DOHH2 (cell line): ENCODE data around the gene KRTAP3-1.

Experiments used
- H3F3A ChIP-seq: fragments of 200-600 bp; sonication (generic), shearing (Covaris generic); 2 replicates; pipeline ENCODE4 v1.6.0; 2016; ENCODE audit warnings: antibody characterized with exemption, mild to moderate bottlenecking; ENCODE audit not compliant: control insufficient read depth, insufficient read depth
- H3K27ac ChIP-seq: fragments of 200-600 bp; sonication (generic); 2 replicates; pipeline ENCODE4 v1.5.1; 2014; ENCODE audit warnings: low read depth, mild to moderate bottlenecking, low read length, moderate library complexity
- H3K27me3 ChIP-seq: fragments of 200-600 bp; sonication (generic); 2 replicates; pipeline ENCODE4 v1.6.1; 2014; ENCODE audit warnings: mild to moderate bottlenecking, low read length, mixed read lengths; ENCODE audit not compliant: control insufficient read depth
- H3K36me3 ChIP-seq: fragments of 200-600 bp; sonication (generic); 2 replicates; pipeline ENCODE4 v1.6.1; 2014; ENCODE audit warnings: mild to moderate bottlenecking, low read length, moderate library complexity, mixed read lengths; ENCODE audit not compliant: control insufficient read depth
- H3K4me1 ChIP-seq: fragments of 200-600 bp; sonication (generic); 2 replicates; pipeline ENCODE4 v1.6.1; 2014; ENCODE audit warnings: mild to moderate bottlenecking, low read length, mixed read lengths; ENCODE audit not compliant: control insufficient read depth
- H3K4me2 ChIP-seq: fragments of 200-600 bp; sonication (generic); 2 replicates; pipeline ENCODE4 v1.6.0; 2014; ENCODE audit warnings: mild to moderate bottlenecking, low read length, moderate library complexity
- H3K4me3 ChIP-seq: fragments of 200-600 bp; sonication (generic); 2 replicates; pipeline ENCODE4 v1.5.1; 2014; ENCODE audit warnings: mild to moderate bottlenecking, low read length, mixed read lengths
- H3K79me2 ChIP-seq: fragments of 200-600 bp; sonication (generic); 2 replicates; pipeline ENCODE4 v1.6.1; 2014; ENCODE audit warnings: mild to moderate bottlenecking, low read length, mixed read lengths; ENCODE audit not compliant: control insufficient read depth
- H3K9me2 ChIP-seq: fragments of 200-600 bp; sonication (generic); replicated peaks from 2 replicates; pipeline ENCODE4 v1.6.1; 2014; ENCODE audit warnings: mild to moderate bottlenecking, low read length, mixed read lengths; ENCODE audit not compliant: control insufficient read depth
- H3K9me3 ChIP-seq: fragments of 200-600 bp; sonication (generic); 2 replicates; pipeline ENCODE4 v1.6.1; 2014; ENCODE audit warnings: antibody characterized with exemption, low read length, mixed read lengths; ENCODE audit not compliant: control insufficient read depth, insufficient read depth
- H4K20me1 ChIP-seq: fragments of 200-600 bp; sonication (generic); 2 replicates; pipeline ENCODE4 v1.6.0; 2014; ENCODE audit warnings: low read depth, mild to moderate bottlenecking, antibody characterized with exemption, low read length, moderate library complexity; ENCODE audit not compliant: control insufficient read depth, insufficient read depth
- EZH2phosphoT487 ChIP-seq: fragments of 200-600 bp; sonication (generic); IDR thresholded peaks from 2 replicates; pipeline ENCODE4 v1.6.1; 2017; ENCODE audit warnings: borderline replicate concordance, mild to moderate bottlenecking, antibody characterized with exemption, low read length, moderate library complexity, mixed read lengths
- TF ChIP-seq, protein P1 (sequence below): fragments of 200-600 bp; sonication (generic); IDR thresholded peaks from one replicate; pipeline ENCODE4 v1.5.1; 2014; ENCODE audit warnings: antibody characterized with exemption, mild to moderate bottlenecking, low read depth, low read length; ENCODE audit not compliant: poor library complexity, severe bottlenecking

The KRTAP3-1 gene

DNA sequence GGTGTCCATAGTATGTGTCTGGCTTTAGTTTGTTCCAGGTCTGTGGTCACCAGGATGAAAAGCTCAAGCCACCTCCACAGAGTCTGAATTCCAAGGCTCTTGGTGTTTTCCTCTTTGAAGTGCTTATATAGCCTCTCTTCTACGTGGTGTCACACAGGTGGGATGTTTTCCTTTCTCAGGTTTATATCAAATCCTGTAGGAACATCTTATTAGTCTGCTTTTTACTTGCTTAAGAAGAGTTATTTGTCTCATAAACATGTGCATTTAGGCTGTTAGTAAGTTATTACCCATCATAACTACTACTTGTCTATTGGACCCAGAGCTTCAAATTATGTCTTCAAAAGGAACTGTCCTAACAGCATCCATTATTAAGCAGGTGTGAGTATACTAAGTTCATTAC lies 42.1 kb downstream of the KRTAP3-1 start, which contains the start of gene KRT39:
Gene KRT39 (minus strand): TSS at position 101 of the 400 bp plus-strand sequence. CDS start 92 bp downstream, at position 9.
- no peaks in the 10 kb centered on the region for H3K36me3 ChIP-seq
- no peaks in the 10 kb centered on the region for H3K9me2 ChIP-seq
- H3K79me2 ChIP-seq, result no peaks in the 10 kb centered on the region
- H3K27ac ChIP-seq, result no peak within 1 kb of the TSS
- no peaks in the 10 kb centered on the region for H4K20me1 ChIP-seq
- no peak within 1 kb of the TSS for H3K4me3 ChIP-seq
- no peaks in the 10 kb centered on the region for H3K4me1 ChIP-seq
- H3K9me3 ChIP-seq, result no peaks in the 10 kb centered on the region
- H3F3A ChIP-seq, result no peaks in the 10 kb centered on the region
- TF ChIP-seq EZH2phosphoT487, result no peak
- TF ChIP-seq, protein P1, sequence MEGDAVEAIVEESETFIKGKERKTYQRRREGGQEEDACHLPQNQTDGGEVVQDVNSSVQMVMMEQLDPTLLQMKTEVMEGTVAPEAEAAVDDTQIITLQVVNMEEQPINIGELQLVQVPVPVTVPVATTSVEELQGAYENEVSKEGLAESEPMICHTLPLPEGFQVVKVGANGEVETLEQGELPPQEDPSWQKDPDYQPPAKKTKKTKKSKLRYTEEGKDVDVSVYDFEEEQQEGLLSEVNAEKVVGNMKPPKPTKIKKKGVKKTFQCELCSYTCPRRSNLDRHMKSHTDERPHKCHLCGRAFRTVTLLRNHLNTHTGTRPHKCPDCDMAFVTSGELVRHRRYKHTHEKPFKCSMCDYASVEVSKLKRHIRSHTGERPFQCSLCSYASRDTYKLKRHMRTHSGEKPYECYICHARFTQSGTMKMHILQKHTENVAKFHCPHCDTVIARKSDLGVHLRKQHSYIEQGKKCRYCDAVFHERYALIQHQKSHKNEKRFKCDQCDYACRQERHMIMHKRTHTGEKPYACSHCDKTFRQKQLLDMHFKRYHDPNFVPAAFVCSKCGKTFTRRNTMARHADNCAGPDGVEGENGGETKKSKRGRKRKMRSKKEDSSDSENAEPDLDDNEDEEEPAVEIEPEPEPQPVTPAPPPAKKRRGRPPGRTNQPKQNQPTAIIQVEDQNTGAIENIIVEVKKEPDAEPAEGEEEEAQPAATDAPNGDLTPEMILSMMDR, result no peak
- H3K27me3 ChIP-seq, result peaks cover 1% of the 10 kb centered on the region
- no peak within 1 kb of the TSS for H3K4me2 ChIP-seq

DNA sequence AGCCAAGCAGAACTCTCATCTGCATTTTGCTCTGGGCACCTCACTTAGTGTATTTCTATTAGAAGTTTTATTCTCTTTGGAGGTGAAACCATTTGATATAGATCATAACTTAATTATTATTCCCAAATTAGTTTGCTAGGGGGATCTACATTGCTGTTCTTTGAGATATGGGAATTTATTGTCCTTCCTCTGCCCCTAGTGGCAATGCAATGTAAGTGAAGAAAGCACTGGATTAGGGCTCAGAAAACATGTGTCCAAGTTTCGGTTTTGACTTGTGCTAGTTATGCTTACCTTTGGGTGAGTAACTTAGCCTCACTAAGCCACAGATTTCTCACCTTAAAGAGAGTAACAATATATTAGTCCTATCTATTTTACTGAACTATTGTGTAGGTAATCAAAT lies 45.1 kb downstream of the KRTAP3-1 start:
- TF ChIP-seq, protein P1, result peak; percentile 76
- no peak for TF ChIP-seq EZH2phosphoT487

DNA sequence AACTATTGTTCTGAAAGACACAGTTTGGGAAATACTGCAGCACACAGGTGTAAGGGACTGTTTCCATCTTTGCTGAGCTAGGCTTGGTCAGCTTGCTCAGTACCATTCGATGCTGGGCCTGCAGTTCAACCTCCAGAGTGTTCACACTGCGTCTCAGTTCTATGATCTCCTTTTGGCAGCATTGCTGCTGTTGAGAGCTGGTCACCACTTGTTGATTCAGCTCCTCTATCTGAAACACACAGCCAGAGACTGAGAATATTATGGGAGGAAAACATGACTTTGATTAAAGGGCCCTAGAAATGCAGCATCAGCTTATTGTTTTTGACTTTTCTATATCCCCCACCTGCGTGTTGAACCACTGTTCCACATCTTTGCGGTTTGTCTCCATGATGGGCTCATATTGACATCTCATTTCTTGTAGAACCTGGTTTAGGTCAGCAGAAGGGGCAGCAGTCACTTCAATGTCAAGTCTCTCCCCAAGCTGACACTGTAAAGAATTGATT lies 46.8 kb downstream of the KRTAP3-1 start:
- Histone ChIP-seq H3K36me3 (no peaks in the 10 kb centered on the region), H3K4me2 (no peak overlapping the region), H3K27me3 (peaks cover 4% of the 10 kb centered on the region), H3K27ac (no peak overlapping the region), H3K4me3 (no peak overlapping the region), H3F3A (no peaks in the 10 kb centered on the region), H3K4me1 (no peaks in the 10 kb centered on the region), H4K20me1 (no peaks in the 10 kb centered on the region), H3K9me3 (no peaks in the 10 kb centered on the region), H3K9me2 (no peaks in the 10 kb centered on the region), H3K79me2 (no peaks in the 10 kb centered on the region)
- TF ChIP-seq, protein P1, result no peak
- no peak for TF ChIP-seq EZH2phosphoT487

More for the DNA sequence above, 45.1 kb downstream of the KRTAP3-1 start:
- peak overlapping the region; percentile 27; the same call in 1 of the 2 replicates for H3K4me2 ChIP-seq
- H3K4me1 ChIP-seq, result no peaks in the 10 kb centered on the region
- H3K4me3 ChIP-seq, result no peak overlapping the region
- no peak overlapping the region for H3K27ac ChIP-seq
- H3K27me3 ChIP-seq, result peaks cover 4% of the 10 kb centered on the region
- H3K9me2 ChIP-seq, result no peaks in the 10 kb centered on the region
- no peaks in the 10 kb centered on the region for H3F3A ChIP-seq
- H3K79me2 ChIP-seq, result no peaks in the 10 kb centered on the region
- H3K36me3 ChIP-seq, result no peaks in the 10 kb centered on the region
- H3K9me3 ChIP-seq, result no peaks in the 10 kb centered on the region
- H4K20me1 ChIP-seq, result no peaks in the 10 kb centered on the region
